ENCODE data around the gene HES2.
"Not testable (repeated sequence)": the region's sequence is repeated elsewhere in the genome, so short reads cannot be mapped to it uniquely, and the experiment has no call there.

Gene HES2

DNA sequence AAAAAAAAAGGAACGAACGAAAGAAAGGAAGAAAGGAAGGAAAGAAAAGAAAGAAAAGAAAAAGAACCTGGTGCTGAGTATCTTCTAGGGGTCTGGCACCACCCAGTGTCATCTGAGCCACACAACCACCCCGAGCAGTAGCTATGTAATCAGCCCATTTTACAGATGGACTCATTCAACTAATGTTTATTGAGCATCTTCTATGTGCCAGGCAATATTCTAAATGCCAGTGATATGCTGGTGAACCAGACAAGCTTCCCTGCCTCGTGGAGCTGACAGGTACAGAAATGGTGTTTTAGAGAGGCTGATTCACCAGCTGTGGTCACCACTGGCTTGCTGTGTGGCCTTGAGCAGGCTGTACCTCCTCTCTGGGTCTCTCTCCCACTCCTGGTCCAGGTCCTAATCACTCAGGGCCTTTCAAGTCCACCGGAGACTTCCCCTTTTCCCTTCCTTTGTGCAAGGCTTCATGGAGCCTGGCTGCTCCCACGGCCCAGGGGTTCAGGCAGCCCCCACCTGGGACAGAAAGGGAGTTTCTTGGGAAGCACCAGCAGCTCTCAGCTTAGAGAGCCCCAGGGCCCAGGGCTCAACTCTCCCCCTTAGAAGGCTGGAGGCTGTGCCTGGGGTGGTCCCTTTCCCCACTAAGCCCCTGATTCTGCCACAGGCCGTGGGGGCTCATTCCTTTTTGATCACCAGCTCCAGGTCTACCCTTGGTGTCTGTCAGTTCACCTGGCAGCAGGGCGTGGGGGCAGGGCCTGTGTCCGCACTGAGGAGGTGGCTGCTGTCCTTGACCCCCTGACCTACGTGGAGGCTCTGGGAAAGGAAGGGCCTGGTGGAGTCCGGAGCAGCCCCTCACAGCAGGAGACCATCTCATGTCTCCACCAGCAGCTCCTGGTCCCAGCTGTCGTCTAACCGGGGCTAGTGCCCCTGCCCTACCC lies 12.2 kb upstream of the HES2 start:
- not testable (repeated sequence) for H3K4me3 Mint-ChIP-seq; DNase-seq (ENCODE audit: low spot score in 2 of 2); H3K27ac Mint-ChIP-seq; H3K36me3 Mint-ChIP-seq; H3K4me1 Mint-ChIP-seq; H3K9me3 Mint-ChIP-seq
- peak; percentile 25 for ATAC-seq

- not testable (repeated sequence) for H3K9me3 Mint-ChIP-seq; H3K4me1 Mint-ChIP-seq; H3K27ac Mint-ChIP-seq; H3K36me3 Mint-ChIP-seq; ATAC-seq; H3K4me3 Mint-ChIP-seq; DNase-seq (ENCODE audit: low spot score in 2 of 2)
These were observed 10.1 kb upstream of the HES2 start for GRCh38 chr1:6429660-6430411.

DNA sequence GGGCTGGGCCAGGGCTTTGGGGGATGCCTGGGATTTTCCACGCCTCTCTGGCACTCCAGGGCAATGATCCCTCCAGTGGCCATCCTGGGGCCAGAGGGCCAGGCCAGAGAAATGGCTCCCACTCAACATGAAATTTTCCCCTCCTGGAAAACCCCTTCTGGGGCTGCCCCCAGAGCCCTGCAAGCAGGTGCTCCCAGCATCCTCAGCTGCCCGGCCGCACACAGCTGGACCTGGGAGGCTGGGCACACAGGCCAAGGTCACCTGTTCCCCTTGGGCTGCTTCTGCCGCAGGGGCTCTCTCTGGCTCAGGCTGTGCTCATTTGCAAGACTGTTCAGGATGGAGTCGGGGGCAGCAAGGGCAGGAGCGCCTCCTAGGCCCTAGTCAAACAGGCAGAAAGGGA lies 8.7 kb upstream of the HES2 start:
- H3K4me1 Mint-ChIP-seq; ATAC-seq; H3K36me3 Mint-ChIP-seq; DNase-seq (ENCODE audit: low spot score in 2 of 2); H3K27ac Mint-ChIP-seq; H3K4me3 Mint-ChIP-seq; H3K9me3 Mint-ChIP-seq: not testable (repeated sequence)

GRCh38 chr1:6427441-6428390 lies 8.0 kb upstream of the HES2 start:
- no peak overlapping the region for H3K4me3 Mint-ChIP-seq
- no peak for ATAC-seq
- peaks cover 9% of the 10 kb centered on the region for H3K4me1 Mint-ChIP-seq
- H3K27ac Mint-ChIP-seq = no peak overlapping the region
- H3K36me3 Mint-ChIP-seq = no peaks in the 10 kb centered on the region
- DNase-seq (ENCODE audit: low spot score in 2 of 2) = no peak
- no peaks in the 10 kb centered on the region for H3K9me3 Mint-ChIP-seq

- H3K27ac Mint-ChIP-seq = no peak overlapping the region
- H3K4me3 Mint-ChIP-seq = no peak overlapping the region
- H3K4me1 Mint-ChIP-seq = peaks cover 9% of the 10 kb centered on the region
- no peaks in the 10 kb centered on the region for H3K9me3 Mint-ChIP-seq
- DNase-seq (ENCODE audit: low spot score in 2 of 2) (no peak), ATAC-seq (no peak)
- no peaks in the 10 kb centered on the region for H3K36me3 Mint-ChIP-seq
These were observed 7.2 kb upstream of the HES2 start for GRCh38 chr1:6426972-6427350.

DNA sequence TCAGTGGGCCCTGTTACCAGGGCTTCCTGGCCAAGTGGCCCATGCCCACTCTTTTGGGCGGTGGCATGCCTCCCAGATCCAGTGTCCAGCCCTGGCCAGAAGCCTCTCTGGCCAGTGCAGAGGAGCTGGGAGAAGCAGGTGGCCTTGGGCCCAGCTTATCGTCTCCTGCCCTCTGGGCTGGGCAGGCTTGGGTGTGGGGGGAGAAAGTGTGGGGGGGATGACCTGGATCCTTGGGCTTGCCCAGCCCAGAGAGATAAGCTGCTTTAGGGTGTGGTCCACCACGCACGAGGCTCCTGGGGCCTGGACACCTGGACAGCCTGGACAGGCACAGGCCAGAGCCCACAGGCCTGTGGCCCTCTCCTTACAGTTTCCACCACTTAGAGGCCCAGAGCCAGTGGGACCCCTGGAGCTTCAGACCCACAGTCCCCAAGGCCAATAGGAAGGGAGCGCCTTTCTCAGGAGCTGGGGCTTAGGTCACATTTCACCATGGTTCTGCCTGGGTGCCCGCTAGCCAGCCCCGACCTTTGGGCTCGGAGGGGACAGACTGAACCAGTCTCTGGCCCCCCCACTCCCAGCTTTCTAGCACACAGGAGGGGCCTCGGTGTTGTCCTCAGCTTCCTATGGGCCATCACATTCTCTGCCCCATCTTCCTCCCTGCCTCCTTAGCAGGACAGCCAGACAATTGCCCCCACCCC lies 6.7 kb upstream of the HES2 start:
- H3K4me3 Mint-ChIP-seq = no peak overlapping the region
- no peak for ATAC-seq
- no peak for DNase-seq (ENCODE audit: low spot score in 2 of 2)
- no peaks in the 10 kb centered on the region for H3K9me3 Mint-ChIP-seq
- peaks cover 13% of the 10 kb centered on the region for H3K4me1 Mint-ChIP-seq
- no peak overlapping the region for H3K27ac Mint-ChIP-seq
- no peaks in the 10 kb centered on the region for H3K36me3 Mint-ChIP-seq

GRCh38 chr1:6425658-6426057 lies 5.9 kb upstream of the HES2 start:
- Mint-ChIP-seq H3K4me1 (peaks cover 19% of the 10 kb centered on the region), H3K4me3 (no peak overlapping the region), H3K27ac (no peak overlapping the region), H3K9me3 (no peaks in the 10 kb centered on the region), H3K36me3 (no peaks in the 10 kb centered on the region)
- ATAC-seq (no peak), DNase-seq (ENCODE audit: low spot score in 2 of 2) (no peak)

DNA sequence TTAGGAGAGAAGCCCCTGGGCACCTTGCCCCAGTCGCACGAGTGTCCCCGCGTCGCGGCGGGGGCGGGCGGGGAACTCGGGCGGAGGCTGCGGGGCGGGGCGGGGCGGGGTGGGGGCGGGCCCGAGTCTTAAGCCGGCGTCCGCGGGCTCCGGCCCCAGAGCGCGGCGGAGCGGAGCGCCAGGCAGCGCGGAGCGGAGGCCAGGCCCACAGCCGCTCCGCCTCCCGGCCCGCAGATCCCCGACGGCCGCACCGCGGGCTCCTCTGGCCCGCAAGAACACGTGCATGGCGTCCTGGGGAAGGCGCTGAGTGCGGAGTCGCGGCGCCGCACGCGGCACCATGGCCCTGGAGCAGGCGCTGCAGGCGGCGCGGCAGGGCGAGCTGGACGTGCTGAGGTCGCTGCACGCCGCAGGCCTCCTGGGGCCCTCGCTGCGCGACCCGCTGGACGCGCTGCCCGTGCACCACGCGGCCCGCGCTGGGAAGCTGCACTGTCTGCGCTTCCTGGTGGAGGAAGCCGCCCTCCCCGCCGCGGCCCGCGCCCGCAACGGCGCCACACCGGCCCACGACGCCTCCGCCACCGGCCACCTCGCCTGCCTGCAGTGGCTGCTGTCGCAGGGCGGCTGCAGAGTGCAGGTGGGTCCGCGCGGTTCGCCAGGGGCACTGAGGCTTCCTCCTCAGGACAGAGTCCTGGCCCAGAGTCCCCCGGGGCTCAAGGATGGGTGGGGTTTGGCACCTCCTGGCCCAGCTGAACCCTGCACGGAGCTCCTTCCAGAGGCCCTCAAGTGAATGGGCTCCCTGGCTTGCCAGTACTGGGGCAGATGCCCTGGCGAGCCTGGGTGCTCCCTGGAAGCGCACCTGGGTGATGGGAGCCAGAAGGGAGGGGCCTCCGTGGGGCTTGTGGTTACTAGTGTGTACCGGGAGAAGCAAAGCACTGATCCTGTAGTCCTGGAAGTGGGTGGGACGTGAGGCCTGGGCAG lies 5.2 kb upstream of the HES2 start, which contains the start of gene ESPN:
TSS of gene ESPN (plus strand) at position 158 of the 975 bp plus-strand sequence. CDS start at position 338, 180 bp downstream.
- peak within 1 kb of the TSS; percentile 70 for H3K4me3 Mint-ChIP-seq
- ATAC-seq (peak; percentile 22), DNase-seq (ENCODE audit: low spot score in 2 of 2) (no peak)
- no peak within 1 kb of the TSS for H3K27ac Mint-ChIP-seq
- H3K9me3 Mint-ChIP-seq = no peaks in the 10 kb centered on the region
- peaks cover 19% of the 10 kb centered on the region for H3K4me1 Mint-ChIP-seq
- no peaks in the 10 kb centered on the region for H3K36me3 Mint-ChIP-seq

- Mint-ChIP-seq H3K27ac (no peak overlapping the region), H3K4me3 (peak overlapping the region; percentile 70), H3K9me3 (no peaks in the 10 kb centered on the region), H3K4me1 (peaks cover 19% of the 10 kb centered on the region), H3K36me3 (no peaks in the 10 kb centered on the region)
- DNase-seq (ENCODE audit: low spot score in 2 of 2) = no peak
- ATAC-seq = no peak
These were observed 4.4 kb upstream of the HES2 start for GRCh38 chr1:6424000-6424565.

- peaks cover 19% of the 10 kb centered on the region for H3K4me1 Mint-ChIP-seq
- ATAC-seq (peak; percentile 75), DNase-seq (ENCODE audit: low spot score in 2 of 2) (peak; percentile 55 to 83)
- H3K36me3 Mint-ChIP-seq = no peaks in the 10 kb centered on the region
- H3K27ac Mint-ChIP-seq = no peak overlapping the region
- H3K4me3 Mint-ChIP-seq = peak overlapping the region; percentile 70
- no peaks in the 10 kb centered on the region for H3K9me3 Mint-ChIP-seq
These were observed 3.7 kb upstream of the HES2 start for GRCh38 chr1:6423321-6423999.

DNA sequence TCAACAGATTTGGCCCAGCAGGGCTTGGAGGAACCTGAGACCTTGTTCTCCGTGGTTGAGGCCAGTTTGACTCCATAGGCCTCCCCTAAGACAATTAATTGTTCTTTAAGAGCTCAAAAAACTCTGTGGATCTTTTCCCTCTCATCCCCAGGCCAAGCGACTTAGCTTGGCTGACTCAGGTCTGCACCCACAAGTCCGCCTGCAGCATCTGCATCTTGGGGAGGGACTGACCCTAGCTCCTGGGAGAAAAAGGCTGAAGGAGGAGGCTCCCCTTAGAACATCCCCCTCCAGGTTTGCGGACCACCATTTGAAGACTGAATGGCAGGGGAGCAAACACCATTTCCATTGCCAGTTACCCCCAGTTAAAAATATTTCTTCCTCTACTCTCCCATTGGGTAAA lies 1.5 kb upstream of the HES2 start:
- H3K27ac Mint-ChIP-seq = no peak overlapping the region
- no peak for DNase-seq (ENCODE audit: low spot score in 2 of 2)
- peaks cover 19% of the 10 kb centered on the region for H3K4me1 Mint-ChIP-seq
- H3K9me3 Mint-ChIP-seq = no peaks in the 10 kb centered on the region
- ATAC-seq = no peak
- no peaks in the 10 kb centered on the region for H3K36me3 Mint-ChIP-seq
- no peak overlapping the region for H3K4me3 Mint-ChIP-seq

DNA sequence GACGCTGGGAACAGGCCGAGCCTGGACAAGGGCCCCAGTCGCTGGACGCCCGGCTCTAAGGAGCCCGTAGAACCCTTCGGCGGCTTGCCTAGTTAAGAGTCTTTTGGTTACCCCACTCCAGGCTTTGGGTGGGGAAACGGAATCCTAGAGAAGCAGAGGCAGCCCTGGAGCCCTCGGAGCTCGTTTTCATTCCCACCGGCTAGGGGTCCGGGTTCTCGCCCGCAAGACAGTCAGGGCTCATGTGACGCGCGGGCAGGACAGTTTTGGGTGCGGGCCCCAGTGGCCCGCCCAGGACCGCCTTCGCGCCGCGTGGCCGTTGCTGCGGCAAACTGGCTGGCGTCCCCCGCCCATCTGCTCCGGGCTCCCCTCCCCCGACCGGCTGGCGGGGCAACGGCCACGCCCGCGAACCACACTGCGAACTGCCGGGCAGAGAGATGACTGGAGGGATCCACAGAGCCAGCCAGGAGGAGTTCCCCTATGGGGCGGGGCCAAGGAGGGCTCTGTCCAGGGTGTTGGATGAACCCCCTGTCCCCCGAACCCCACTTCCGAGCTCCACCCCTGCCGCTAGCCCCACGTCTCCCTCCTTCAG lies 829 bp upstream of the HES2 start:
- DNase-seq (ENCODE audit: low spot score in 2 of 2) = no peak
- Mint-ChIP-seq H3K27ac (no peak overlapping the region), H3K4me3 (peak overlapping the region; percentile 59), H3K9me3 (no peaks in the 10 kb centered on the region), H3K36me3 (no peaks in the 10 kb centered on the region), H3K4me1 (peaks cover 19% of the 10 kb centered on the region)
- ATAC-seq = no peak

GRCh38 chr1:6419397-6419803 lies 319 bp downstream of the HES2 start:
- Mint-ChIP-seq H3K4me1 (peaks cover 21% of the 10 kb centered on the region), H3K4me3 (peak overlapping the region; percentile 59), H3K9me3 (no peaks in the 10 kb centered on the region), H3K36me3 (no peaks in the 10 kb centered on the region), H3K27ac (no peak overlapping the region)
- ATAC-seq (no peak), DNase-seq (ENCODE audit: low spot score in 2 of 2) (no peak)

Data from stimulated activated effector memory CD8-positive, alpha-beta T cell treated with anti-CD3 and anti-CD28 coated beads, Interleukin-12 subunit alpha, Interleukin-12 subunit beta, amount 100 ng/mL, for 72 hours (primary cell).